Medulla oblongata (tissue), 1 donor: ENCODE measurements around the gene SMIM10.
"Not testable (repeated sequence)": the region's sequence is repeated elsewhere in the genome, so short reads cannot be mapped to it uniquely, and the experiment has no call there.

ENCODE experiments used
- DNase-seq: peaks from one replicate; pipeline ENCODE4 v3.0.0-alpha.2; 2015; ENCODE audit errors: extremely low spot score

Gene SMIM10

GRCh38 chrX:135010921-135011320 lies 20.1 kb downstream of the SMIM10 start:
- no peak for DNase-seq

GRCh38 chrX:135015523-135016245 lies 24.9 kb downstream of the SMIM10 start:
- DNase-seq = no peak

GRCh38 chrX:135019890-135020289 lies 29.1 kb downstream of the SMIM10 start:
- DNase-seq = not testable (repeated sequence)

GRCh38 chrX:135023791-135024190 lies 33.0 kb downstream of the SMIM10 start:
- DNase-seq = not testable (repeated sequence)

GRCh38 chrX:135024526-135024925 lies 33.7 kb downstream of the SMIM10 start:
- DNase-seq = no peak

GRCh38 chrX:135030207-135030963 lies 39.6 kb downstream of the SMIM10 start:
- DNase-seq = not testable (repeated sequence)

GRCh38 chrX:135041149-135042123 lies 50.6 kb downstream of the SMIM10 start:
- DNase-seq = not testable (repeated sequence)
